CD4-positive, alpha-beta T cell treated with Interleukin-15 for 1 hour (primary cell): ENCODE measurements around the gene PLEKHM3.

Source experiments
- DNase-seq: peaks from one replicate; pipeline ENCODE4 v3.0.0-alpha.2; 2020

Gene PLEKHM3

DNA sequence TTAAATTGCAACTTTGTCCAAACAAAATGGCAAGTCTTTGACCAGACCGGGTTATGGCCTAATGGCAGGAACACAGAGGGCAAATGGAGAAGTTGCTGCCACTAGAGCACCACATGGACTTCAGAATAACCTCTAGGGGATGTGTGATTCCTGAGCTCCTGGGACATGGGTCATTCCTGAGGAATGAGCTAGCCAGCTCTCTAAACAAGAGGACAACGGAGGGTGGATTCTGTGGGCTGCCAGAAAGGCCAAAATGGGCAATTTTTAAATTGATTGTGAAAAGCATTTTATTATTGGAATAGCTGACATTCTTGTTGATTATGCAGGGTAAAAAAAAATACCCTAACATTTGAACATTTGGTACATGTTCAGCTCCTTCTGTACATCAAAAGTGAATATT is 145.8 kb downstream of the PLEKHM3 start:
- DNase-seq = no peak

- DNase-seq = no peak
Measured at GRCh38 chr2:207876842-207877535, 148.3 kb downstream of the PLEKHM3 start.

DNA sequence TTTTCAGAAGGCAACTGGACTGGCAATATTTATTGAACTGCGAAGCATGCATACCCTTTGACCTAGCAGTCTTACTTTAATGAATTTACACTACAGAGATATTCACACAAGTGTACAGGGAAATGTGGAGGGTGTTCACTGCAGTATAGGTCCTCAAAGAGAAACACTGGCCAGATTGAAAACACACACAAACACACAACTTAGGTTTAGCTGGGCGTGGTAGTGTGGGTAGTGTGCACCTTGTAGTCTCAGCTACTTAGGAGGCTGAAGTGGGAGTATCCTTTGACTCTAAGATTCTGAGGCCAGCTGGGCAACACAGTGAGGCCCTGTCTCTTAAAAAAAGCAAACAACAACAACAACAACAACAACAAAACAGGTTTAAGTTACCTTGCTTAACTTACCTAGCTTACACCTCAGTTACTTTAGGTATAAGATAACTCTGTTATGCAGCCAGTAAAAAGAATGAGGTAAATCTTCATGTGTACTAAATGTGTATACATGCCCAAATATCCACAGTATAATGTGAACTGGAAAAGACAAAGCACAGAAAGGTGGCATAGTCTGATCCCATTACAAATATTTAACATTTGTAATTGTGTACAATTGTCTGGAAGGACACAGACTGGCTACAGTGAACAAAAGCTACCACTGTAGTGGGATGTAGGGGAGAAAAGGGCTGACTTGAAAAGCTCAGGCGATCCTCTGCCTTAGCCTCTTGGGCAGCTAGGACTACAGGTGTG is 149.7 kb downstream of the PLEKHM3 start:
- DNase-seq = no peak

DNA sequence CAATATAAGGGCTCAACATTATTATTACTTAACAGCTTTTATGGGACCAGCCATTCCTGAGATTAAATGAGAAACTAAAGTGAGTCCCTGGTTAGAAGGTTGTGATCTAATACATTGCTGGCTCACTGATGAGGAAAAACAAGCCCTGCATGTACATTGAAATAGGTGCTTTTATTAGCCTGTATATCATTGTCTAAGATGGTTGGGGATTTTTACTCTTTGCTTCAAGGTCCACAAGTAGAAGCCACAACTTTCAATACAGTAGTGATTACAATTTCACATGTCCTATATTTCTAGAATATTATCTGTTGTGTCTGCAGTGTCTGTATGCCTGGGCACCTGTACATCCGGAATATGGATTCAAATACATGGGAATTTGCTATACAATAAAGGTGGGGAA is 151.5 kb downstream of the PLEKHM3 start:
- no peak for DNase-seq

GRCh38 chr2:207871911-207872310 is 153.4 kb downstream of the PLEKHM3 start:
- no peak for DNase-seq

DNA sequence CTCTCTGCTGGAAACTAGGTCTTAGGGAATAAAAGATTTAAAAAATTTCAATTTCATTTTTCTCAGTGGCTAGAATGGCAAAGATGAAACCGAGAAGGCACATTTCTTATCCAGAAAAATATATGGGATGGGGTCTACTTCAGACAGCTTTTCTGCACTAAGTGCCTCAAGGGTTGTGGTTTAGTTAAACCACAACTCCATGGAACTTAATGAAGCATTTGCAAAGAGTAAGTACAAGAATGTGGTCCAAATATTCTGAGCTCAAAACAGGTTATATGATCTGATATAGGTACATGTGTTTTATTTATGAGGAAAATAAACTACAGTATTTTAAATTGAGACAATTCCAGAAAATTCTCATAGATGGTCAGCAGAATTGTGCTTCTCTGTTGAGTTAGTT is 153.8 kb downstream of the PLEKHM3 start:
- DNase-seq = no peak

GRCh38 chr2:207870814-207871213 is 154.5 kb downstream of the PLEKHM3 start:
- no peak for DNase-seq

DNA sequence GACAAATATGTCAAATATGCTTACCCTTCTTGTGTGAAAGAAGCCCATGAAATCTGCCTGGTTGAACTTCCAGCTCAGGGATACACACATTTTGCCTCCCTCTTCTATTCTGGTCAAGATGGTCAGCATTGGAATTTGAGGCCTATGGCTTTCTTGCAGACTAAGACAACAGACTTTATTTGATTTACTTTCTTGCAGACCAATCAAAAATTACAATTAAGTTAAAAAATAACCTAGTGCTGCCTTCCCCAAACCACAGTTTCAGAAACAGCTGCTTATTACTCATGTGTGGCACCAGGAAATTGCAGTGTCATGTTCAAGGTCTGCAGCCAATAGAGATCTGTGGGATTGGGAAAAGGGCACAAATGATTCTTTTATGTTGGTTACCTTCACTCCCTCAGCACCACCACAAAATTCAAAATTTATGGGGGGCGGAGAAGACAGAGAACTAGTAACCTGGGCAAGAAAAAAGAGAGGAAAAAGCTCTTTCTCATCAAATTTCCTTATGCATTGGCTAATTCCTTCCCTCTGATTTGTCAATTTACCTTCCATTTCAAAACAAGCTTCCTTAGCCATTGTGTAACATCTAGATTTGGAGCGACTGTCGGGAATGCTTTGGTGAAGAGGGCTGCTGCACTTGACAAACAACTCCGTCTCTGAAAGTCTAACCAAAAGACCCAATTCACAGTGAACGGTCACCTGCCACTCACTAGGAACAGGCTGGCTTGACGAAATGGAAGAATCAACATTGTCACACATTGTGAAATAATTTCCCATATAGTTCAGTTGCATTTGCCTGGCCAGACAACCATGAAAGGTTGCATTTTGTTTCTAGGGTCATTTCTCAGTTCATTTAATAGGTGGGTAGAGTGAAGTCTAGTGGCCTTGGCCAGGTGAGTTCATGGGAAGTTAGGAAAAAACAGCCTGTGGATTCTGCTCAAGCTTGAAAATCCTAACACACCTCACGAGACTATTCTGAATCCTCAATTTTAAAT is 155.2 kb downstream of the PLEKHM3 start:
- no peak for DNase-seq

- no peak for DNase-seq
Measured at GRCh38 chr2:207868855-207869596, 156.3 kb downstream of the PLEKHM3 start.

- no peak for DNase-seq
Measured at GRCh38 chr2:207867905-207868304, 157.4 kb downstream of the PLEKHM3 start.

DNA sequence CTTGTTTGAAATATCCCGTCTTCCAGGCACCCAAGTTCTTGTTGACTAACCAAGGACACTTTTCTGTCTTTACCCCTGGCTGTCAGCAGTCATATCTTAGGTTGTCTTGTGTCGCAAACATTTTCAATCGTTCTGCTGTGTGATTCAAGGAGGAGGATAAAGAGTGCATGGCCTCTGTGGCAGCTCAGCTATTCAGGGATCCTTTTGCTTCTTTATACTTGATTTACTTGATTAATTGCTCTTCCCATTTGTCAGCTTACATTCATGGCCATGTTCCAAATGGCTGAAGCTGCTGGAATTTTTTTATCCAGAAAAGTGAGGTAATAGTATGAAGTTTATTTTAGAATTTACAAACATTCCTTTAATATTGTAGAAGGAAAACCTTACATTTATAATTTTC is 158.3 kb downstream of the PLEKHM3 start:
- DNase-seq = no peak

DNA sequence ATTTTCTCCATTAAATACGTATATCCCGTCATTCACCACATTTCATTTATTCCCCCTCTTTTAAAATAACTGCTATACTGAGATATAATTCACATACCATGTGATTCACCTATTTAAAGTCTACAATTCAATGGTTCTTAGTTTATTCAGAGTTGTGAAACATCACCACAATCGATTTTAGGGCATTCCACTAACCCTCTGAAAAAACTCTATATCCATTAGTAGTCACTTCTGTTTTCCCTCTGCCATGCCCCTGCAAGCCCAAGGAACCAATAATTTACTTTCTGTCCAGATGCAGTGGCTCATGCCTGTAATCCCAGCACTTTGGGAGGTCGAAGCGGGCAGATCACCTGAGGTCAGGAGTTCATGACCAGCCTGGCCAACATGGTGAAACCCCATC is 160.1 kb downstream of the PLEKHM3 start:
- DNase-seq = no peak

DNA sequence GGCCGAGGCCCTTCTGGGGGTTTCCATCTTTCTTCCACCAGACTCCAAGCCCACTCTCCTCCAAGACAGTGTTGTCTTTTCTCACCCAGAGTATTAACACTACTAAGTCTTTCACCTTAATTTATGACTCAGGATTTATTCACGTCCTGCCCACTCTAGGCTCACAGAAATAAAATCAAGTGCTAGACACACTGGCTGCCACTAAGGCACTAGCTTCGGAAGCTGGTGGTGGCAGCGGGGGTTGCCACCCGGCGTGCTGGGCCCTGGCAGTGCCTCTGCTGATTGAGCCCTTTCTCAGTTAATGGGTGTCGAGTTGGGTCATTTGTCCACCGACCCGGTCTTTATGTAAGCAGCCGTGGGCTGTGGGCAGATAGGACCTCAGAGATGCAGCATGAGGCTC is 162.0 kb downstream of the PLEKHM3 start:
- no peak for DNase-seq

DNA sequence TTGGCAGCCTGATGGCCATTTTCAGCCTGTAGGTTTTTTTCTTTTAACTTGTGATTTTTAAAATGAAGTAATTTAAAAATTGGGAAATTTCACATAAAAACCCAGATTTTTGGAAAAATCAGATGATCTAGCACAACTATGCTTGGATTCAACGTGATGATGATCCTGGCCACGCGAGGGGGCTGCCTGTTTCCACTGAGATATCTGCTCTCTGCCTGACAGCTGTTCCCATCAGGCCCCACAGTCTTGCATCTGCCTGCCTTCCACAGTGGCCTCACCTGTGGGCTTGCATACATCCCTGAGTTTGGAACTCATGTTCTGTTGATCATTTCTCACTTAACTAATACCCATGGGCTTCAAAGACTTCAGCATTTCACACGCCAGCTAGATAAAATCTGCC is 163.5 kb downstream of the PLEKHM3 start:
- no peak for DNase-seq

DNA sequence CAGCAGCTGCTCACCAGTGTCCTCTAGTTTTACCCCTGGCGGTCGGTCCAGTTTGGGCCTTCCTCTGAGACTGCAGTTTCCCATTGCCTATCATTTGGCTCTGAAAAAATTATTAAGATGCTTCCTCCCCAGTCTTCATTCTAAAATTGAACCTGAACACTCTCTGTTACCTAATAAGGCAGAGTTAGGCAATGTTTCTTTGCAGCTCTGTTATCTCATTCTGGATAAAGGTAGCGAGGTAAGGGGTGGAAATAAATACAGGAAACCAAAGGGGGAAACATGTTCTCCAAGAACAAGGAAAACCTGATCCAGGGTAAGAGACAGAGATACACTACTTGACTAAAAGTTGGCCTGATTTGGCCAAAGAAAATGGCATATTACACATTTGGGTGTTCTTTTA is 164.6 kb downstream of the PLEKHM3 start:
- DNase-seq = no peak

DNA sequence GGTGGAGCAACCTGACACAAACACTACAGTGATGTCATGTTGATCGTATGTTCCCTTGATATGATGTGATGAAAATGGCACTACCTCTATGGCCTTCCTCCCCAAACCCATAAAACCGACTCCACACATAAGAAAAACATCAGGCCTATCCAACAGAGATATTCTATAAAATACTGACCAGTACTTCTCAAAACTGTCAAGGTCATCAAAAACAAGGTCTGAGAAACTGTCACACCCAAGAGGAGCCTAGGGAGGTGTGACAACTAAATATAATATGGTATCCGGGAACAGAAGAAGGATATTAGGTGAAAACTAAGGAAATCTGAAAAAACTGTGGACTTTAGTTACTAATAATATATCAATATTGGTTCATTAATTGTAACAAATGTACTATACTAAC is 169.7 kb downstream of the PLEKHM3 start:
- DNase-seq = no peak

GRCh38 chr2:207854484-207855440 is 170.6 kb downstream of the PLEKHM3 start:
- DNase-seq = no peak

DNA sequence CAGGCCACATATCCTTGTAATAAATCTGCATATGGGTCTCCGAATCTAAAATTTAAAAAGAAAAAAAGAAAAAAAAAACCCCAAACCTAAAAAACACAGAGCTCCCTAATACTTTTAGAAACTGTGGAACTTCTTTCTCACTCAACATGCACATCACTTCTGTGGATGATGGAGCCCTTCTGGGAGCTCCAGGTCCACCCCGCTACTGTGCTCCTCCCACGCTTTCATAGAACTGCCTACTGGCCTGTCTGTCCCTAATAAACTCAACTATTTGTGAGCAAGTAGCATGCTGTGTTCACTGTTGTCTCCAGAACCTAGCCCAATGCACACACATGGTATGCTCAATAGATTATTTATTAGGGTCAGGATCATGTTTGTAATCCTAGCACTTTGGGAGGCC is 172.5 kb downstream of the PLEKHM3 start:
- DNase-seq = no peak

- DNase-seq = no peak
Measured at GRCh38 chr2:207849443-207849842, 175.9 kb downstream of the PLEKHM3 start.

- no peak for DNase-seq
Measured at GRCh38 chr2:207848545-207848928, 176.8 kb downstream of the PLEKHM3 start.

GRCh38 chr2:207847807-207848544 is 177.4 kb downstream of the PLEKHM3 start:
- no peak for DNase-seq
